Neural progenitor cell (in vitro differentiated cells): Measurements from ENCODE around the gene EEIG1. TPM values are rescaled to one million over a fixed set of nuclear protein-coding genes. Genes with fewer than 3 reads are reported as not detected.

Source experiments
- DNase-seq: peaks from one replicate; pipeline ENCODE4 v3.0.0-alpha.2; 2016; ENCODE audit warnings: low spot score
- H2AFZ ChIP-seq: fragments of 200-600 bp; sonication (generic); replicated peaks from 2 replicates; pipeline ENCODE4 v1.6.1; 2016; ENCODE audit warnings: antibody characterized with exemption
- H3F3A ChIP-seq: fragments of 200-600 bp; sonication (generic); 2 replicates; pipeline ENCODE4 v1.6.1; 2016; ENCODE audit warnings: antibody characterized with exemption, low read depth
- H3K27ac ChIP-seq: fragments of 200-600 bp; sonication (generic); 2 replicates; pipeline ENCODE4 v1.5.1; 2016; ENCODE audit warnings: mild to moderate bottlenecking
- H3K27me3 ChIP-seq: fragments of 200-600 bp; sonication (generic); 2 replicates; pipeline ENCODE4 v1.6.1; 2016; ENCODE audit warnings: mild to moderate bottlenecking, moderate library complexity
- H3K36me3 ChIP-seq: fragments of 200-600 bp; sonication (generic); 2 replicates; pipeline ENCODE4 v1.5.1; 2016
- H3K4me1 ChIP-seq: fragments of 200-600 bp; sonication (generic); 2 replicates; pipeline ENCODE4 v1.6.1; 2016; ENCODE audit warnings: mixed run types
- H3K4me2 ChIP-seq: fragments of 200-600 bp; sonication (generic); 2 replicates; pipeline ENCODE4 v1.6.1; 2016
- H3K4me3 ChIP-seq: fragments of 200-600 bp; sonication (generic); 2 replicates; pipeline ENCODE4 v1.5.1; 2016
- H3K79me2 ChIP-seq: fragments of 200-600 bp; sonication (generic); 2 replicates; pipeline ENCODE4 v1.6.1; 2016; ENCODE audit warnings: low read depth
- H3K9ac ChIP-seq: fragments of 200-600 bp; sonication (generic); 2 replicates; pipeline ENCODE4 v1.6.1; 2016
- H3K9me3 ChIP-seq: fragments of 200-600 bp; sonication (generic); 2 replicates; pipeline ENCODE4 v1.5.1; 2016; ENCODE audit warnings: low read depth
- H4K20me1 ChIP-seq: fragments of 200-600 bp; sonication (generic); 2 replicates; pipeline ENCODE4 v1.6.1; 2016; ENCODE audit warnings: low read depth
- H3K27ac Mint-ChIP-seq: 3 replicates; pipeline ENCODE4 v1.8.0; 2021; ENCODE audit warnings: mixed read lengths
- H3K27me3 Mint-ChIP-seq: 2 replicates; pipeline ENCODE4 v1.8.0; 2022; ENCODE audit warnings: low read depth, mild to moderate bottlenecking, inconsistent platforms, moderate library complexity, mixed read lengths; ENCODE audit not compliant: insufficient read depth
- H3K36me3 Mint-ChIP-seq: 3 replicates; pipeline ENCODE4 v1.8.0; 2021; ENCODE audit warnings: mixed read lengths
- H3K4me1 Mint-ChIP-seq: 3 replicates; pipeline ENCODE4 v1.8.0; 2021; ENCODE audit warnings: mixed read lengths
- H3K4me3 Mint-ChIP-seq: 3 replicates; pipeline ENCODE4 v1.8.0; 2021; ENCODE audit warnings: mild to moderate bottlenecking, moderate library complexity, mixed read lengths
- H3K9me3 Mint-ChIP-seq: 3 replicates; pipeline ENCODE4 v1.8.0; 2020; ENCODE audit warnings: mixed read lengths
- EZH2 ChIP-seq: fragments of 200-600 bp; sonication (generic); IDR thresholded peaks from 2 replicates; pipeline ENCODE4 v1.6.1; 2017; ENCODE audit warnings: antibody characterized with exemption, mild to moderate bottlenecking, moderate library complexity
- EZH2phosphoT487 ChIP-seq: fragments of 200-600 bp; sonication (generic); IDR thresholded peaks from 2 replicates; pipeline ENCODE4 v1.6.1; 2017; ENCODE audit warnings: antibody characterized with exemption
- total RNA-seq: library from RNA; depleted of rRNA; stranded (reverse); fragments of >200 nt; gene quantifications from 2 replicates; pipeline ENCODE4 v1.2.3, GENCODE V29; 2015; ENCODE audit warnings: low replicate concordance
- TF ChIP-seq, protein P1 (sequence below): fragments of 200-600 bp; sonication (generic); IDR thresholded peaks from 2 replicates; pipeline ENCODE4 v1.5.1; 2017; ENCODE audit warnings: antibody characterized with exemption, mild to moderate bottlenecking

EEIG1 gene
- total RNA-seq, 1 donor from 2014 or later = 8.8 TPM

- Histone ChIP-seq H3K9me3 (no peaks in the 10 kb centered on the region), H3K4me2 (no peak overlapping the region), H3K4me3 (no peak overlapping the region), H3K9ac (no peak overlapping the region), H3F3A (no peaks in the 10 kb centered on the region), H3K79me2 (no peaks in the 10 kb centered on the region), H4K20me1 (no peaks in the 10 kb centered on the region), H3K27me3 (no peaks in the 10 kb centered on the region), H2AFZ (no peak overlapping the region), H3K27ac (no peak overlapping the region), H3K4me1 (no peaks in the 10 kb centered on the region), H3K36me3 (no peaks in the 10 kb centered on the region)
- no peaks in the 10 kb centered on the region for H3K9me3 Mint-ChIP-seq
- peaks cover 13% of the 10 kb centered on the region for H3K27me3 Mint-ChIP-seq
- H3K36me3 Mint-ChIP-seq = no peaks in the 10 kb centered on the region
- H3K27ac Mint-ChIP-seq = no peak overlapping the region
- H3K4me3 Mint-ChIP-seq = no peak overlapping the region
- peaks cover 6% of the 10 kb centered on the region for H3K4me1 Mint-ChIP-seq
- TF ChIP-seq EZH2 (no peak), EZH2phosphoT487 (no peak)
- TF ChIP-seq, protein P1, sequence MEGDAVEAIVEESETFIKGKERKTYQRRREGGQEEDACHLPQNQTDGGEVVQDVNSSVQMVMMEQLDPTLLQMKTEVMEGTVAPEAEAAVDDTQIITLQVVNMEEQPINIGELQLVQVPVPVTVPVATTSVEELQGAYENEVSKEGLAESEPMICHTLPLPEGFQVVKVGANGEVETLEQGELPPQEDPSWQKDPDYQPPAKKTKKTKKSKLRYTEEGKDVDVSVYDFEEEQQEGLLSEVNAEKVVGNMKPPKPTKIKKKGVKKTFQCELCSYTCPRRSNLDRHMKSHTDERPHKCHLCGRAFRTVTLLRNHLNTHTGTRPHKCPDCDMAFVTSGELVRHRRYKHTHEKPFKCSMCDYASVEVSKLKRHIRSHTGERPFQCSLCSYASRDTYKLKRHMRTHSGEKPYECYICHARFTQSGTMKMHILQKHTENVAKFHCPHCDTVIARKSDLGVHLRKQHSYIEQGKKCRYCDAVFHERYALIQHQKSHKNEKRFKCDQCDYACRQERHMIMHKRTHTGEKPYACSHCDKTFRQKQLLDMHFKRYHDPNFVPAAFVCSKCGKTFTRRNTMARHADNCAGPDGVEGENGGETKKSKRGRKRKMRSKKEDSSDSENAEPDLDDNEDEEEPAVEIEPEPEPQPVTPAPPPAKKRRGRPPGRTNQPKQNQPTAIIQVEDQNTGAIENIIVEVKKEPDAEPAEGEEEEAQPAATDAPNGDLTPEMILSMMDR = no peak
- no peak for DNase-seq
Measured at GRCh38 chr9:128015696-128016095, 34.9 kb upstream of the EEIG1 start.

GRCh38 chr9:128011071-128011817 is 30.5 kb upstream of the EEIG1 start:
- Mint-ChIP-seq H3K4me3 (no peak overlapping the region), H3K4me1 (peaks cover 20% of the 10 kb centered on the region), H3K9me3 (peaks cover 8% of the 10 kb centered on the region), H3K27me3 (peaks cover 7% of the 10 kb centered on the region), H3K36me3 (peaks cover 2% of the 10 kb centered on the region), H3K27ac (no peak overlapping the region)
- DNase-seq = no peak
- no peaks in the 10 kb centered on the region for H3K27me3 ChIP-seq
- no peak overlapping the region for H3K9ac ChIP-seq
- H3K4me1 ChIP-seq = no peaks in the 10 kb centered on the region
- H3K79me2 ChIP-seq = no peaks in the 10 kb centered on the region
- H3K9me3 ChIP-seq = no peaks in the 10 kb centered on the region
- peaks cover 4% of the 10 kb centered on the region for H3F3A ChIP-seq
- no peaks in the 10 kb centered on the region for H3K36me3 ChIP-seq
- H4K20me1 ChIP-seq = no peaks in the 10 kb centered on the region
- TF ChIP-seq EZH2 (no peak), EZH2phosphoT487 (no peak)
- TF ChIP-seq, protein P1 = no peak
- H3K4me2 ChIP-seq = no peak overlapping the region
- H3K27ac ChIP-seq = no peak overlapping the region
- no peak overlapping the region for H3K4me3 ChIP-seq
- no peak overlapping the region for H2AFZ ChIP-seq

GRCh38 chr9:128009639-128010038 is 28.9 kb upstream of the EEIG1 start:
- H3K27me3 ChIP-seq = no peaks in the 10 kb centered on the region
- peaks cover 7% of the 10 kb centered on the region for H3K27me3 Mint-ChIP-seq
- H3K36me3 Mint-ChIP-seq = peaks cover 2% of the 10 kb centered on the region
- H3K9me3 ChIP-seq = no peaks in the 10 kb centered on the region
- H4K20me1 ChIP-seq = no peaks in the 10 kb centered on the region
- no peak overlapping the region for H3K9ac ChIP-seq
- no peak overlapping the region for H3K27ac Mint-ChIP-seq
- no peak overlapping the region for H3K4me3 Mint-ChIP-seq
- H3K36me3 ChIP-seq = no peaks in the 10 kb centered on the region
- H3K4me2 ChIP-seq = no peak overlapping the region
- H3K4me1 Mint-ChIP-seq = peaks cover 21% of the 10 kb centered on the region
- H3K4me1 ChIP-seq = no peaks in the 10 kb centered on the region
- H2AFZ ChIP-seq = no peak overlapping the region
- TF ChIP-seq EZH2phosphoT487 (no peak), EZH2 (no peak)
- TF ChIP-seq, protein P1 = no peak
- no peak overlapping the region for H3K27ac ChIP-seq
- H3K4me3 ChIP-seq = no peak overlapping the region
- peaks cover 8% of the 10 kb centered on the region for H3K9me3 Mint-ChIP-seq
- no peaks in the 10 kb centered on the region for H3K79me2 ChIP-seq
- no peak for DNase-seq
- H3F3A ChIP-seq = peaks cover 4% of the 10 kb centered on the region
